ENCODE results near the gene ERAS.
"Not testable (repeated sequence)": the region's sequence is repeated elsewhere in the genome, so short reads cannot be mapped to it uniquely, and the experiment has no call there.

The ERAS gene

GRCh38 chrX:48806081-48806480 lies 20.2 kb upstream of the ERAS start:
- Mint-ChIP-seq H3K4me3 (no peak overlapping the region), H3K9me3 (no peaks in the 10 kb centered on the region), H3K27me3 (peaks cover 0 to 5% of the 10 kb centered on the region in 2 donors), H3K36me3 (peaks cover 10 to 11% of the 10 kb centered on the region in 2 donors), H3K27ac (no peak overlapping the region), H3K4me1 (peaks cover 4 to 9% of the 10 kb centered on the region in 2 donors)
- no peak for ATAC-seq (replicated peaks)
- DNase-seq: no peak

GRCh38 chrX:48813644-48814043 lies 12.7 kb upstream of the ERAS start:
- no peak for DNase-seq
- H3K4me1 Mint-ChIP-seq: no peaks in the 10 kb centered on the region
- H3K9me3 Mint-ChIP-seq: no peaks in the 10 kb centered on the region
- no peaks in the 10 kb centered on the region for H3K27me3 Mint-ChIP-seq
- H3K27ac Mint-ChIP-seq: no peak overlapping the region
- no peak for ATAC-seq (replicated peaks)
- H3K36me3 Mint-ChIP-seq: peaks cover 18 to 22% of the 10 kb centered on the region in 2 donors
- H3K4me3 Mint-ChIP-seq: no peak overlapping the region

- peaks cover 23 to 24% of the 10 kb centered on the region in 2 donors for H3K36me3 Mint-ChIP-seq
- no peaks in the 10 kb centered on the region for H3K27me3 Mint-ChIP-seq
- ATAC-seq (replicated peaks): no peak
- DNase-seq: no peak
- H3K4me3 Mint-ChIP-seq: no peak overlapping the region
- H3K9me3 Mint-ChIP-seq: no peaks in the 10 kb centered on the region
- no peaks in the 10 kb centered on the region for H3K4me1 Mint-ChIP-seq
- no peak overlapping the region for H3K27ac Mint-ChIP-seq
Observed at GRCh38 chrX:48814722-48815121, 11.6 kb upstream of the ERAS start.

GRCh38 chrX:48815266-48815665 lies 11.0 kb upstream of the ERAS start:
- Mint-ChIP-seq H3K27me3 (no peaks in the 10 kb centered on the region), H3K9me3 (no peaks in the 10 kb centered on the region), H3K27ac (no peak overlapping the region), H3K4me3 (no peak overlapping the region), H3K4me1 (no peaks in the 10 kb centered on the region), H3K36me3 (peaks cover 26 to 27% of the 10 kb centered on the region in 2 donors)
- ATAC-seq (replicated peaks): no peak
- DNase-seq: no peak

GRCh38 chrX:48816014-48816810 lies 10.1 kb upstream of the ERAS start:
- DNase-seq: no peak
- Mint-ChIP-seq H3K36me3 (peaks cover 24 to 26% of the 10 kb centered on the region in 2 donors), H3K27me3 (no peaks in the 10 kb centered on the region), H3K9me3 (no peaks in the 10 kb centered on the region), H3K4me3 (no peak overlapping the region), H3K4me1 (no peaks in the 10 kb centered on the region), H3K27ac (no peak overlapping the region)
- ATAC-seq (replicated peaks): no peak

GRCh38 chrX:48818098-48818497 lies 8.2 kb upstream of the ERAS start:
- Mint-ChIP-seq H3K27me3 (no peaks in the 10 kb centered on the region), H3K9me3 (no peaks in the 10 kb centered on the region), H3K4me3 (no peak overlapping the region), H3K4me1 (no peaks in the 10 kb centered on the region), H3K27ac (no peak overlapping the region), H3K36me3 (peaks cover 25 to 31% of the 10 kb centered on the region in 2 donors)
- ATAC-seq (replicated peaks) (no peak), DNase-seq (no peak)

- Mint-ChIP-seq H3K4me1 (no peaks in the 10 kb centered on the region), H3K9me3 (no peaks in the 10 kb centered on the region), H3K36me3 (peaks cover 25 to 34% of the 10 kb centered on the region in 2 donors), H3K4me3 (no peak overlapping the region), H3K27me3 (no peaks in the 10 kb centered on the region), H3K27ac (no peak overlapping the region)
- DNase-seq: no peak
- no peak for ATAC-seq (replicated peaks)
Observed at GRCh38 chrX:48818866-48819265, 7.4 kb upstream of the ERAS start.

- H3K27ac Mint-ChIP-seq; H3K27me3 Mint-ChIP-seq; DNase-seq; H3K4me1 Mint-ChIP-seq; ATAC-seq (replicated peaks); H3K4me3 Mint-ChIP-seq; H3K9me3 Mint-ChIP-seq: not testable (repeated sequence)
- H3K36me3 Mint-ChIP-seq: peaks cover 26 to 35% of the 10 kb centered on the region in 2 donors
Observed at GRCh38 chrX:48819394-48819793, 6.9 kb upstream of the ERAS start.

- H3K27me3 Mint-ChIP-seq: peaks cover 15 to 20% of the 10 kb centered on the region in 2 donors
- peaks cover 5 to 6% of the 10 kb centered on the region in 2 donors for H3K4me1 Mint-ChIP-seq
- H3K4me3 Mint-ChIP-seq: no peak overlapping the region
- peaks cover 36 to 45% of the 10 kb centered on the region in 2 donors for H3K36me3 Mint-ChIP-seq
- peaks cover 0 to 7% of the 10 kb centered on the region in 2 donors for H3K9me3 Mint-ChIP-seq
- ATAC-seq (replicated peaks) (no peak), DNase-seq (no peak)
- no peak overlapping the region for H3K27ac Mint-ChIP-seq
Observed at GRCh38 chrX:48823053-48823452, 3.3 kb upstream of the ERAS start.

- Mint-ChIP-seq H3K9me3 (peaks cover 0 to 7% of the 10 kb centered on the region in 2 donors), H3K4me1 (peaks cover 5 to 6% of the 10 kb centered on the region in 2 donors), H3K27me3 (peaks cover 22 to 24% of the 10 kb centered on the region in 2 donors), H3K36me3 (peaks cover 35 to 45% of the 10 kb centered on the region in 2 donors), H3K27ac (no peak overlapping the region), H3K4me3 (no peak overlapping the region)
- no peak for ATAC-seq (replicated peaks)
- DNase-seq: no peak
Observed at GRCh38 chrX:48824066-48824465, 2.2 kb upstream of the ERAS start.

- Mint-ChIP-seq H3K36me3 (peaks cover 27 to 39% of the 10 kb centered on the region in 2 donors), H3K4me3 (peak overlapping the region; percentile 54 to 77), H3K27me3 (peaks cover 27 to 41% of the 10 kb centered on the region in 2 donors), H3K27ac (peak overlapping the region; percentile 17), H3K9me3 (peaks cover 0 to 7% of the 10 kb centered on the region in 2 donors), H3K4me1 (peaks cover 6 to 12% of the 10 kb centered on the region in 2 donors)
- DNase-seq: no peak
- ATAC-seq (replicated peaks): peak in 1 of 2 donors; percentile 20
Observed at GRCh38 chrX:48826876-48827653, 752 bp downstream of the ERAS start.

GRCh38 chrX:48827654-48827968 lies 1.3 kb downstream of the ERAS start:
- no peak for DNase-seq
- no peak for ATAC-seq (replicated peaks)
- peaks cover 31 to 42% of the 10 kb centered on the region in 2 donors for H3K27me3 Mint-ChIP-seq
- peaks cover 0 to 7% of the 10 kb centered on the region in 2 donors for H3K9me3 Mint-ChIP-seq
- peak overlapping the region; percentile 54 to 77 for H3K4me3 Mint-ChIP-seq
- H3K36me3 Mint-ChIP-seq: peaks cover 25 to 36% of the 10 kb centered on the region in 2 donors
- no peak overlapping the region for H3K27ac Mint-ChIP-seq
- H3K4me1 Mint-ChIP-seq: peaks cover 6 to 12% of the 10 kb centered on the region in 2 donors

- Mint-ChIP-seq H3K27me3 (peaks cover 45 to 52% of the 10 kb centered on the region in 2 donors), H3K4me3 (no peak overlapping the region), H3K4me1 (peaks cover 8 to 18% of the 10 kb centered on the region in 2 donors), H3K36me3 (peaks cover 17 to 21% of the 10 kb centered on the region in 2 donors), H3K9me3 (peaks cover 0 to 7% of the 10 kb centered on the region in 2 donors), H3K27ac (peak overlapping the region; percentile 60)
- no peak for ATAC-seq (replicated peaks)
- DNase-seq: no peak
Observed at GRCh38 chrX:48829016-48829735, 2.9 kb downstream of the ERAS start.

All from stimulated activated naive B cell treated with anti-CD40 and anti-IgM and Interleukin-4, amounts not matched to agents 10 μg/mL and 1 μg/mL and 100 μg/mL, for 72 hours (primary cell).